ENCODE data around the gene JMJD6.
A peak's percentile ranks its signal among the peaks of the same experiment; 100 is the strongest.
"Not testable (repeated sequence)": the region's sequence is repeated elsewhere in the genome, so short reads cannot be mapped to it uniquely, and the experiment has no call there.

The JMJD6 gene

DNA sequence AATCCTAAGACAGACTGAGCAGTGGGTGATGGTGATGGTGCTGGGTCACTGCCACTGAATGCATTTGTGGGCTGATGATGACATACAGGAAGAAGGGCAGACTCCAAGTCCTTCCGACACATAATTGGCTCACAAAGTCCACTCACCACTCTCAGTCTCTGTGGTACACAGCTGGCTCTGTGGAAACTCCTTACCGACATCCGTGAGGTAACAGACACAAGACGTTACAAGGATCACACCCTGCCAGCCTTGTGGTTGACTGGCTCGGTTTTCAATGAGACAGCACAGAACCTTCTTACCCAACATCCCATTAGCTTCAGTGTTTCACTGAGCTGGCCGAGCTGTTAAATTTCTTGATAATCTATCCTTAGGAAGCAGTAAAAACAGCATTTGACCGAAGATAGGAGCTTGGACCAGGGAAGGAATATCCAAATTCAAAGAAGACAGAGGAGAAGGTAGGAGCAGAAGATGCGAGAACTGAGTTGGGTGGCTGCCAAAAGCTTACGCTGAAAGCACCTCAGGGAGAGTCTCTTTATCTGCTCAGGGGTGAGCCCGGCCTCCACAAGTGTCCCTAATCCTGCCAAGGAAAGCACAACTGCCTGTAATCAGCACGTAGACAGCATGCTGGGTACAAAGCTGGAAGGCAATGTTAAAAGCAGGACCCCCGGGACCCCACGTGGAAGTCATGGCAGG is 10.1 kb downstream of the JMJD6 start:
- DNase-seq: peak; percentile 97

- no peak for DNase-seq
Observed at GRCh38 chr17:76715496-76715830, 10.9 kb downstream of the JMJD6 start.

DNA sequence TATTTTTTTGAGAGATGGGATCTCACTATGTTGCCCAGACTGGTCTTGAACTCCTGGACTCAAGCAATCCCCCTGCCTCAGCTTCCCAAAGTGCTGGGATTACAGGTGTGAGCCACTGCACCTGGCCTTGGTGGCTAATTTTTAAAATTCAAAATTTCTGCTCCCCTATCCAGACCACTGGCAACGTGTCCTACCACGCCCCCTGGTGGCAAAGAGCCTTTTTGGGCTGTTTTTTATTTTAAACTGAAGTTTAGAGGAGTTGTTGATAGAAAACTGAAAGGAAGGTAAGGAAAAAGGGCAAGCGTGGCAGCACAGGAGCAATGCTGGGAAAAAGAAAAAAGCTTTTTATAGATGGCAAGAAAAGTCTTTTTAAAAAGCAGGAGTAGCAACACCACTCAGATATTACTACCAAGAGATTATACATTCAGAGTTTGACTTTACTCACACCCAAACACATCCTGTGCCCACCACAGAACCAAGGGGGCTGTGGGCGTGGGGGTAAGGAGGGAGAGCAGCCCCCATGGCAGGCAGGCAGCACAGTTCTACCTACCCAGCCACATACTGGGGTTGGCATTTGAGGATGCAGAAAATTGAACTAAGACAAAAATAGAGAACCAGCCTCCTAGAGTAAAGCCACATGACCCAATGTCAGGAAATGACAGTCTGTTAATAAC is 11.4 kb downstream of the JMJD6 start:
- DNase-seq: peak; percentile 61

- no peak for DNase-seq
Observed at GRCh38 chr17:76714336-76714735, 12.1 kb downstream of the JMJD6 start.

GRCh38 chr17:76713765-76714164 is 12.6 kb downstream of the JMJD6 start:
- no peak for DNase-seq

DNA sequence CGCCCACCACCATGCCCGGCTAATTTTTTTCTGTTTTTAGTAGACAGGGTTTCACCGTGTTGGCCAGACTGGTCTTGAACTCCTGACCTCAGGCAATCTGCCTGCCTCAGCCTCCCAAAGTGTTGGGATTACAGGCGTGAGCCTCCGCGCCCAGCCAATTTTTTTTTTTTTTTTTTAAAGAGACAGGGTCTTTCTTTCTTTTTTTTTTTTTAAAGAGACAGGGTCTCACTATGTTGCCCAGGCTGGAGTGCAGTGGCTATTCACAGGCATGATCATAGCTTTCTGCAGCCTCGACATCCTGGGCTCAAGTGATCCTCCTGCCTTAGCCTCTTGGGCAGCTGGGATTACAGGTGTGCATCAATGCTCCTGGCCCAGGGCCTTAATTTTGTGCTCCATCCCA is 14.1 kb downstream of the JMJD6 start:
- not testable (repeated sequence) for DNase-seq

DNA sequence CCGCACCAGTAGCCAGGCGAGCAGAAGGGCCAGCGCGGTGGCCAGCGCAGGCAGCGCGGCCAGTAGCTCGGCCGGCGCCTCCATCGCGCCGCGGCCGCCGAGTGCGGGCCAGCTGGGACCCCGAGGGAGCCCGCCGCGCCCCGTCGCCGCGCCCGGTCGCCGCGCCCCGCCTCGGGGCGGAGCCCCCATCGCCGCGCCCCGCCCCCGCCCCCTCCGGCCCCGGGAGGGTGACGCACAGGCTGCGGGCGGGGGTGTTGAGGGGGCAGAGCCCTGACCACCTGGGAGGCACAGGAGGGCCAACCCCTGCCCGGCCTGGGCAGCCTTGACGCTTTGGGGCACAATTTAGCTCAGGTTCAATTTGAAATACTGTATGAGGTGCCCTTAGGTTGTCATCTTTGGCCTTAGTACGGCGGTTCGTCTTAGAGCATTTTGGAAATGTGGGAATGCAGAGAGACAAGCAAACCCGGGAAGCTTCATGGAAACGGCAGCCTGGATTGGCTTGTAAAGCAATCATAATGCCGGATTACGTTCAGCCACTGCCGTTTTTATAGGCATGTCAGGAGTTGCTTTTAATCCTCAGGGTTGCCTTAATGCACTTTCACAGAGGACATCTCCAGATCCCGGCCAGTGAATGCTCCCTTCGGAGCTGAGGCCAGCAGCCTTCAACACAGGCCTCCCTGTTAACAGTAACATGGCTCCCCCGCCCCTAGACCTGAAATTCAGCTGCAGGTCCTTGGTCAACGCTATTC is 15.4 kb downstream of the JMJD6 start, which contains the start of gene MXRA7:
MXRA7 (minus strand) TSS at position 103 of the 749 bp plus-strand sequence; CDS start at position 84, 19 bp downstream.
- DNase-seq: peak; percentile 79

DNA sequence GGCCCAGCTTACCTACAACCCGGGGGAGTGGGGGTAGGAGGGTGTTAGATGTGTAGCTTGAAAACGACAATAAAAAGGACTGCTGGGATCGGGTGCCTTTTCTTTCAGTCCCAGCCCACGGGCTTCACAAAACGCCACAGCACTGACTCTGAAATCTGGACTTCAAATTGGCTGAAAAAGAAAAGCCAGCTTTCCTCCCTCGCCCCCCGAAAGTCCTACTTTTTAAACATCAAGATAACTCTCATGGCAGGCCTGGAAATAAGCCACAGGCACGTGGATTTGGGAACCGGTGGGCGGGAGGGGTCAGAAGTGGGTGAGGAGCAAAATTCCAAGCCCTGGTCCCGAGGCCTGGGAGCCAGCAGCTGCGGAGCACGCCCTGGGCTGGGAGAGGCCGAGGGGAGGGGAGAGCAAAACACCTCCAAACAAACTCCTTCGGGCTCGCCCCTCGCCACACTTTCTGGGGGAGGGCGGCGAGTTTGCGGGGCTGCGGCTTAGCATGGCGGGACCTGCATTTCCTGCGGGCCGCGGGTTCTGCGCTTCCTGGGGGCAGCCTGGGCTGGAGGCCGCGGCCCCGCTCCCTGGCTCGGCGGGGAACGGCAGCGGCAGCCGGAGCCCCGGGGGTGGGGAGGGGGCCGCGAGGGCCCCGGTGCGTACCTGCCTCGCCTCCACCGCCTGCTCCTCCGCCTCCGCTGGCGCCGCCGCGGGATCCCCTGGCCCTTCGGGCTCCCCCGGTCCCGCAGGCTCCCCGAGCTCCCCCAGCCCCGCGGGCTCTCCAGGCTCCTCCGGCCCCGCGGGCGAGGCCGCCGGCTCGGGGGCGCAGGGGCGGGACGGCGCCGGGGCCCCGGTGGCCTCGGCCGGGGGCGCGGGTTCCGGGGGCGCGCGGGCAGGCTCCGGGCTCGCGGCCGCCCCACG is 16.2 kb downstream of the JMJD6 start:
- DNase-seq: peak; percentile 45

DNA sequence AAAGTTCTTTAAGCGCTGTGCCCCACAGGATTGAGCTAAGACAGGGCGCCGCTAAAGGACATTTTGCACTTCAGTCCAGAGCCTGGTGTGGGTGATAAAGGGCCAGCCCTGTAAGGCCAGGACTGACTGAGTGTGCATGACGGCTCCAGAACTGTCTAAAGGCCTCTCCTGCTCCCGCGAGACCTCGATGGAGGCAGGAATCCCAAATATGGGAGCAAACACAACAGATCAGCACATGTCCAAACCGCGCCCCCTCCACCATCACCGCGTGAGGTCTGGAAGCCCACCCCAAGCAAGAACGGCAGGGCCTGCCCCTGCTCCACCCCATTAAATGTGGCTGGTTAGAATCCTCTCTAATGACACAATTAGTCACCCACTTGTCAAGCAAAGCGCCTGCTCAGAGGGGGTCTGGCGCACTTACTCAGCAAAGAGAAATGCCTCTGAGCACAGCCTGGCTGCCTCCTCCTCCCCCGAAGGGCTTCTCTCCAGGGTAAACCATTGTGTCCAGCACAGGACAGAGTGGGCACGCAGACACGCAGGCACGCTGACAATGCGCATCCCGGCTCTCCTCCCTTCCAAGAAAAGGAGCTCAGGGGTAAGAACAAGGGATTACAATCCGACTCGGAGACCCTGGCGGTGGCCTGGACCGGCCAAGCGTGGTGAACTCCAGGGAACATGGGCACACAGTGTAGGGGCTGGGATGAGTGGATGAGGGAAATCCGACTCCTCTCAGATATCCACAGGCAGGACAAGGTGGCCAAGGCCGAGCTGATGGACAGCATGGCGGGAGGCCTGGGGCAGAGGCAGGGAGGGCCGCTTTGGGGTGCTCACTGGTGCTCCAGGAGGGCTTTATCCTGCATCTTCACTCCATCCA is 17.1 kb downstream of the JMJD6 start:
- DNase-seq: peak; percentile 99

DNA sequence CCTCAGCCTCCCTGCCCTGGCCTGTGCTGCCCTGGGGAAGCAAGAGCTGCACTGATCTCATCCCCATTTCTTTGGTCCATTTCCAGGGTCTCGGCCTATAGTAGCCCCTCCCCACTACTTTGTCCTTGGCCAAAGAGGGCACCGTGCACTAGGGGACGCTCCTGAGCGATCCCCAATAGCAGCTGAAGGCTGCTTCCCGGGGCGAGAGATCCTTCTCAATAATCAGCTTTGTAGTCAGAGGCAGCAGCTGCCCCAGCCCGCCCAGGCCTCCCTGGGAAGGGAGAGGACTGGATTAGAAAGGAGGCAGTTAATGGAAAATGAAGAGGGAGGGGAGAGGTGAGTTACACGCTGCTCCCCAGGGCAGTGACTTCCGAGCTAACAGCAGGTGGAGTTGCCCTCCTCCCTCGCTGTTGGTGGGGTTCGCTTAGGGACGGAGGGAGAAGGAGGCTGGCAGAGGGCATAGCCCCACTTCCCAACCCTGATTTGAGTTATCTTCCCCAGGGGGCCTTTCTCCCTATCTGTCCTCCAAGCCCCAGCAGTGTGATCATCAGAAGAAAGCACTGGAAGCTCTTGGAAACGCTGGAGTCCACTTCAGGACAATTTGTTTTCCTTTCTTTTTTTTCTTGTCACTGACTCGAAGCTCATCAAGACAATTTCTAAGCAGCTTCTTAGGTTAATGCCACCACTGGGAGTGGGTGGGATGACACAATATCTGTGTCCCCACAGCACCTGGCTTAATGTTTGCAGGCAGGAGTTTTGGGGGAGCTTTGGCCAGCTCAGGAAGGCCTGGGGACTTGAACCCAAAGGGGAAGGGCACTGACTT is 18.2 kb downstream of the JMJD6 start:
- no peak for DNase-seq

GRCh38 chr17:76706817-76707216 is 19.6 kb downstream of the JMJD6 start:
- DNase-seq: no peak

DNA sequence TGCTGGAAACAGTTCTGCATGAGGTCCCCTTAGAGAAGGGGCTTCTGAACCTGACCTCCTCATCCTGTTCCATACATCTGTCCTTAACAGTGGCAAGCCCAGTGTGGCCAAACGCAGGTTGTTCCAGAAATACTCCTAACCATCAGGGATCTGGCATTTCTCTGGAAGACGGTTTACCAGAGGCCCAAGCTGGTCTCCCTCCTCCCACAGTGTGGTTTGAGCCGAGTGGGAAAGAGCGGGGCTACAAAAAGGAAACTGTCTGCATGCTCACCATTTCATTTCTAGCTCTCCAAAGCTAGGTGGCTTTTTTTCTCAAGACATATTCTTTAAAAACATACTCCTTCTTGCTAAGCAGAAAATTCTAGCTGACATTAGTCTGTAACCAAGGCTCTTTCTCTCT is 21.6 kb downstream of the JMJD6 start:
- no peak for DNase-seq

DNA sequence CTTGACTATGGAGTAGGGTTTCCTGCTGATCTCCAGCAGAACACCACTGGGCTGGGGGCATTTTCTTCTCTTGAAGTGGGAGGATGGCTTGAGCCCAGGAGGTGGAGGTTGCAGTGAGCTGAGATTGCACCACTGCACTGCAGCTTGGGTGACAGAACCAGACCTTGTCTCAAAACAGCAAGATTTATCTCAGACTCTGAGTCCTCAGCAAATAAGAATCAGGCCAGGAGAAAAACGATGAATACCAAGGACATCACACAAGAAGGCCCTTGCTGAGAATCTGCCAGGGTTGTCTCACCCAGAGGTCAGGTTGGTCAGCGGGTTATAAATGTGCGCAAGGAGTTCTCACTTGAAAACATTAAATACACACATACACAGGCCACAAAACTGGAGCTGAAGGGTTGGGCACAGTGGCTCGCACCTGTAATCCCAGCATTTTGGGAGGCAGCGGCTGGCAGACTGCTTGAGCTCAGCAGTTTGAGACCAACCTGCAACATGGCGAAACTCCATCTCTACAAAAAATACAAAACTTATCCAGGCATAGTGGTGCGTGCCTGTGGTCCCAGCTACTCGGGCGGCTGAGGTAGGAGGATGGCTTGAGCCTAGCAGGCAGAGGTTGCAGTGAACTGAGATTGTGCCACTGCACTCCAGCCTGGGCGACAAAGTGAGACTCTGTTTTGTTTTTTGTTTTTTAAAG is 23.3 kb downstream of the JMJD6 start:
- no peak for DNase-seq

GRCh38 chr17:76702076-76702475 is 24.3 kb downstream of the JMJD6 start:
- no peak for DNase-seq

DNA sequence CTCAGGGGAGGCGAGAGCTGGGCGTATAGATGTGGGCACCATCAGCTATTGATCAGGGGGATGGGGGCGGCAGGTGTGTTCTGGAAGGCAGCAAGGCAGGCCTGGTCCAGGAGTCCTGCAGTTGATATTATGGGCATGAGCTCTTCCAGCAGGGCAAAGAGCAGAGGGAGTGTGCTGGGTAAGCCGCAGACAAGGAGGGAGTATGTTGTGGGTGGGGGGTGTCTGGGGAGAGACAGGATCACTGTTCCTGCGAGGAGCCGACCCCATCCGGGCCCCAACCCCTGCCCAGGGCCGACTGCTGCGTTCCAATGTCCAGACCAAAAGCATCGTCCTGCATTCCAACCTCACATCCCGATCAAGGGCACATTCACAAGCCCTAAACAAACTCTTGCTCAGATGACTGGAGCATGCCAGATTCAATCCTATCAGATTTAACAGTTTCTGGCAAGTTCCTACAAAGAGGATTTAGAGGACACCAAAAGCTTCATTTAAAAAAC is 24.9 kb downstream of the JMJD6 start:
- peak; percentile 33 for DNase-seq

- peak; percentile 91 for DNase-seq
Observed at GRCh38 chr17:76700617-76701470, 25.6 kb downstream of the JMJD6 start.

DNA sequence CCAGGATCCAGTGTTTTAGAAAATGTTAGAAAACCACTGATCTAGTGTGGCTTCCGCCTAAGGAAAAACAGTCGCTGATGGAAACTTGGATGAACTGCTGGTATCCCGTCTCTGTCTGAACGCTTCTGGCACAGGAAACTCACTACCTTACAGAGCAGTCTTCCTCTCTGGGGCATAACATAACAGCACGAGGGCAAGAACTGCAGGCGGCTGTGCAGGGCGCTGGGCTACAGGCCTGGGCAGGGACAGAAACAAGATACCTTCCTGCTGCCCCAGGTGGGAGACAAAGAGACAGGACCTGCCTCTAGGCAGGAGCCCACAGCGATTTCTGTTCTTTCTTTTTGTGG is 26.2 kb downstream of the JMJD6 start:
- no peak for DNase-seq

DNA sequence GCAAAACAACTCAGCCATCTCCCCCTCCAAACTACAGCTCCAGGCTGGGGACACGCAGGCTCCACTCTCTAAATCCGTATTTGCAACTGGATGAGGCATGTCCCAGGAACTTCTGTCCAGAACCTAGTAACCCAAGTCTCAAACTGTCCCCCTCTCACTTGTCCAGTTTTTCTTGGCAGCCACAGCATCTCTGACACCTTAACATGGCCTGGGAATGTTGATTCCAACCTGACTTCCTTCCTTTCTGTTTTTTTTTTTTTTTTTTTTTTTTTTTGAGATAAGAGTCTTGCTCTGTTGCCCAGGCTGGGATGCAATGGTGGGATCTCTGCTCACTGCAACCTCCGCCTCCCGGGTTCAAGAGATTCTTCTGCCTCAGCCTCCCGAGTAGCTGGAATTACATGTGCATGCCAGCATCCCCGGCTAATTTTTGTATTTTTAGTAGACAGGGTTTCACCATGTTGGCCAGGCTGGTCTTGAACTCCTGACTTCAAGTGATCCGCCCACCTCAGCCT is 27.9 kb downstream of the JMJD6 start:
- not testable (repeated sequence) for DNase-seq

Data from EL (cell line).